Kidney (tissue), 14 donors: ENCODE measurements around the gene KCNB1. TPM values are rescaled to one million over a fixed set of nuclear protein-coding genes. Genes with fewer than 3 reads are reported as not detected.

Source experiments
- DNase-seq, 5 donors: peaks; one replicate each; pipeline ENCODE4 v3.0.0-alpha.2; 2013 to 2020
- FAIRE-seq: peaks from 2 replicates; lab custom pipeline; 2012; peaks lifted over from hg19 to GRCh38; lab: Jason Lieb, UNC
- H3K27ac ChIP-seq, 2 donors: one replicate each; pipeline ENCODE4 v1.7.0; 2013; ENCODE audit warnings: low read depth in 2 of 2, low read length in 2 of 2, inconsistent platforms in 1 of 2
- H3K27me3 ChIP-seq: one replicate; pipeline ENCODE4 v1.7.1; 2013; ENCODE audit warnings: low read length, inconsistent platforms; ENCODE audit not compliant: control insufficient read depth, insufficient read depth
- H3K36me3 ChIP-seq, 3 donors: one replicate each; pipeline versions ENCODE4 v1.7.0 to v1.7.1; 2013; ENCODE audit warnings: low read length in 3 of 3, control low read depth in 1 of 3, inconsistent platforms in 1 of 3; ENCODE audit not compliant: insufficient read depth in 3 of 3, control insufficient read depth in 2 of 3
- H3K4me1 ChIP-seq, 3 donors: one replicate each; pipeline versions ENCODE4 v1.7.0 to v1.7.1; 2013; ENCODE audit warnings: low read length in 3 of 3, inconsistent platforms in 1 of 3, low read depth in 1 of 3; ENCODE audit not compliant: control insufficient read depth in 2 of 3, insufficient read depth in 2 of 3
- H3K4me3 ChIP-seq, 3 donors: one replicate each; pipeline versions ENCODE4 v1.7.0 to v1.8.1; 2013; ENCODE audit warnings: low read length in 3 of 3, control low read depth in 1 of 3, inconsistent platforms in 1 of 3
- H3K9ac ChIP-seq, 3 donors: one replicate each; pipeline versions ENCODE4 v1.7.0 to v1.7.1; 2013; ENCODE audit warnings: low read length in 3 of 3, control low read depth in 1 of 3, inconsistent platforms in 1 of 3
- H3K9me3 ChIP-seq, 3 donors: one replicate each; pipeline versions ENCODE4 v1.7.0 to v1.7.1; 2013; ENCODE audit warnings: low read length in 3 of 3, control low read depth in 1 of 3, inconsistent platforms in 1 of 3; ENCODE audit not compliant: control insufficient read depth in 2 of 3, insufficient read depth in 1 of 3
- CTCF ChIP-seq: IDR thresholded peaks from 3 replicates; pipeline ENCODE4 v1.5.1; 2012; ENCODE audit warnings: mild to moderate bottlenecking, moderate library complexity, borderline replicate concordance; ENCODE audit not compliant: insufficient read depth; ENCODE audit errors: extremely low read depth
- intact Hi-C: fragments of 100-400 bp; cut with DNase I; formaldehyde crosslinking; loops from one replicate; pipeline ENCODE4 v1.11.1; 2022
- polyA plus RNA-seq: library from polyadenylated mRNA; stranded (reverse); fragments of 350-450 nt; fragmentation: Illumina TruSeq; extraction: RNeasy Lipid Tissue Mini Kit (QIAGEN cat#74804); gene quantifications from one replicate; pipeline ENCODE4 v1.2.3, GENCODE V29; 2014; ENCODE audit warnings: low read depth, low replicate concordance; ENCODE audit not compliant: insufficient read depth
- total RNA-seq: library from RNA; stranded (reverse); fragmentation: NEBNext Ultra II Directional; extraction: Animal tissue kit (Norgen Biotek cat#: 25700); gene quantifications from one replicate; pipeline ENCODE4 v1.2.1, GENCODE V29; 2021
- donor health status: control.
- donor health status: control.
- donor health status: control.
- donor health status: control.
- donor health status: control.
- donor health status: DM: yes; HTN: yes; CAD: no.
- donor health status: Normal renal cell carcinoma (clear cell type).

Gene KCNB1
- total and polyA plus RNA-seq, 2 donors from 2014 or later: 0.26 to 1.2 TPM

GRCh38 chr20:49377326-49377725, 105.1 kb downstream of the KCNB1 start:
- Histone ChIP-seq H3K36me3 (no peaks in the 10 kb centered on the region), H3K9me3 (no peaks in the 10 kb centered on the region), H3K27me3 (no peaks in the 10 kb centered on the region), H3K27ac (no peak overlapping the region), H3K4me3 (no peak overlapping the region), H3K4me1 (no peaks in the 10 kb centered on the region), H3K9ac (no peak overlapping the region)
- no peak for FAIRE-seq
- peak in 1 of 5 donors; percentile 10 for DNase-seq
- no peak for TF ChIP-seq CTCF
- intact Hi-C loops: no loop called here

- Histone ChIP-seq H3K9me3 (no peaks in the 10 kb centered on the region), H3K27me3 (no peaks in the 10 kb centered on the region), H3K9ac (no peak overlapping the region), H3K36me3 (no peaks in the 10 kb centered on the region), H3K4me1 (no peaks in the 10 kb centered on the region), H3K4me3 (no peak overlapping the region), H3K27ac (no peak overlapping the region)
- DNase-seq (no peak), FAIRE-seq (no peak)
- intact Hi-C loops: no loop called here
- no peak for TF ChIP-seq CTCF
Measured at GRCh38 chr20:49375170-49375569, 107.3 kb downstream of the KCNB1 start.

- Histone ChIP-seq H3K9ac (no peak overlapping the region), H3K4me1 (no peaks in the 10 kb centered on the region), H3K27ac (no peak overlapping the region), H3K9me3 (no peaks in the 10 kb centered on the region), H3K36me3 (no peaks in the 10 kb centered on the region), H3K4me3 (no peak overlapping the region), H3K27me3 (no peaks in the 10 kb centered on the region)
- TF ChIP-seq CTCF: no peak
- intact Hi-C loops: no loop called here
- no peak for DNase-seq
- no peak for FAIRE-seq
Measured at GRCh38 chr20:49372095-49372734, 110.3 kb downstream of the KCNB1 start.

- no peak for FAIRE-seq
- TF ChIP-seq CTCF: no peak
- intact Hi-C loops: no loop called here
Measured at GRCh38 chr20:49368596-49368995, 113.9 kb downstream of the KCNB1 start.

More at GRCh38 chr20:49368596-49368995, 113.9 kb downstream of the KCNB1 start:
- Histone ChIP-seq H3K27ac (no peak overlapping the region), H3K4me1 (no peaks in the 10 kb centered on the region), H3K4me3 (no peak overlapping the region), H3K36me3 (no peaks in the 10 kb centered on the region), H3K9me3 (no peaks in the 10 kb centered on the region), H3K9ac (no peak overlapping the region), H3K27me3 (no peaks in the 10 kb centered on the region)
- DNase-seq: no peak
